HG02759 (cell line): ENCODE data around the gene THBS1.

ENCODE experiments used
- ATAC-seq: cut with Tn5 transposase; IDR thresholded peaks from one replicate; pipeline ENCODE4 v1.9.1; 2021; ENCODE audit warnings: mild to moderate bottlenecking, moderate library complexity; ENCODE audit not compliant: unreplicated experiment

THBS1 gene

DNA sequence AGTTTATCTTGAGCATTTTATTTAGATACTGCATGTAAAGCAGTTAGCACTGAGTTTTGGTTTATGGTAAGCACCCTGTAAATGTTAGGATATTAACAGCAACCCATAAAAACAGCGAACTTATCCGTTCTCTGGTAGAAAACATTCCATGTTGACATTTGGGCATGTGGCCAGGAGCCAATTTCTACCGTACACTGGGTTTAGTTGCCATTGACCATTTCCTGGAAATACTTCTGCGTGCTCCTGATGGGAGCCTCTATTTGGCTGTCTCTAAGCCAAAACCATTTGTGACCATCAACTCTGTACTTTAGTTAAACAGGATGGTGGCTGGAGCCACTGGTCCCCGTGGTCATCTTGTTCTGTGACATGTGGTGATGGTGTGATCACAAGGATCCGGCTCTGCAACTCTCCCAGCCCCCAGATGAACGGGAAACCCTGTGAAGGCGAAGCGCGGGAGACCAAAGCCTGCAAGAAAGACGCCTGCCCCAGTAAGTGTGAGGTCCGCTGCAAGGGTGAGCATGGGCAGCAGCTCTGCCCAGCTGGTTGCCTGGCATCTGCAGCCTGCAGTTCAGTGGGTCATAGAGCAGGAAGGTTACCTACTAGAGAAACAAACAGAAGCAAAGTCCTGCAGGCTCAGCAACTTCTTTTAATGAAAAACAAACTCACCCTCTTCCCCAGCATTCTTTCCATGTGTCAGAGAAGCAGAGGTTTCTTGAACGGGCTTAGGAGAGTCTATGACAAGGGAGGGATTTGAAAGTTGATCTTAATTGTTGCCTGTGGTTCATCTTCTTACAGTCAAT is 7.1 kb downstream of the THBS1 start:
- ATAC-seq = no peak

DNA sequence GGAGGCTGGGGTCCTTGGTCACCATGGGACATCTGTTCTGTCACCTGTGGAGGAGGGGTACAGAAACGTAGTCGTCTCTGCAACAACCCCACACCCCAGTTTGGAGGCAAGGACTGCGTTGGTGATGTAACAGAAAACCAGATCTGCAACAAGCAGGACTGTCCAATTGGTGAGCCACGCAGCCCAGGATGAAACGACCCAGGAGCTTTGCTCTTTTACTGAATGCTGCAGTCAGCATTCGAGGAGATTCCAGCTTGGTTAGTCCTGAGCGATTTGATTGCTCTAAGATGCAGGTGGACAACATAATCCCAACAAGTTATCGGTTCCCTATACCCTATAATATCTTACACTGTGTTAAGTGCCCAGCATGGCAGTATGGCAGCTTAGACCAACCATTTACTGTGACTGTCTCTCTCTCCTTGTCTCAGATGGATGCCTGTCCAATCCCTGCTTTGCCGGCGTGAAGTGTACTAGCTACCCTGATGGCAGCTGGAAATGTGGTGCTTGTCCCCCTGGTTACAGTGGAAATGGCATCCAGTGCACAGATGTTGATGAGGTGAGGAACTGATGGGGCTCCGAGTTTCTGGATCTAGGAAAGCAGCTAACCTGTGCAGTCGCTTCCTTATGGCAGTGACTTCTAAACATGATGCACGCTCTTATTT is 7.8 kb downstream of the THBS1 start:
- ATAC-seq = no peak

DNA sequence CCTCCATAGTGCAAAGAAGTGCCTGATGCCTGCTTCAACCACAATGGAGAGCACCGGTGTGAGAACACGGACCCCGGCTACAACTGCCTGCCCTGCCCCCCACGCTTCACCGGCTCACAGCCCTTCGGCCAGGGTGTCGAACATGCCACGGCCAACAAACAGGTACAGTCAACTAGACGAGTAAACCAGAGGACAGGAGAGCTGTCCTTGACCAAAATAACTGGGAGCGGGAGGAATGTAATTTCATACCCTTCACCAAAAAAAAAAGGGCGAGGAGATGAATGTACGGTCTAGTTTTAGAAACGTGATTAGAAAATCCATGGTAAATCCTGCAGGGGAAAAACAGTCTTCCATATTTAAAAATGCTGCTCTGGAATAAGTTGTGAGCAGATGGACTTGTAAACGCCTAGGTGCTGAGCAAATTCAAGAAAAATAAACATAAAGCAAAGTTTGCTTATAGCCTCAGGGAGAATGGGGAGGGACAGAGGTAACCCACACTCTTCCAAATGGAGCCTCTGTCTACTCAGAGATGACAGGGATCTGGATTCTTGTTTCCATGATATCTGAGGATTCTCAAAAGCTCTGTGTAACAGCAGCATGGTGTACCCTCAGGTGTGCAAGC is 8.4 kb downstream of the THBS1 start:
- no peak for ATAC-seq

DNA sequence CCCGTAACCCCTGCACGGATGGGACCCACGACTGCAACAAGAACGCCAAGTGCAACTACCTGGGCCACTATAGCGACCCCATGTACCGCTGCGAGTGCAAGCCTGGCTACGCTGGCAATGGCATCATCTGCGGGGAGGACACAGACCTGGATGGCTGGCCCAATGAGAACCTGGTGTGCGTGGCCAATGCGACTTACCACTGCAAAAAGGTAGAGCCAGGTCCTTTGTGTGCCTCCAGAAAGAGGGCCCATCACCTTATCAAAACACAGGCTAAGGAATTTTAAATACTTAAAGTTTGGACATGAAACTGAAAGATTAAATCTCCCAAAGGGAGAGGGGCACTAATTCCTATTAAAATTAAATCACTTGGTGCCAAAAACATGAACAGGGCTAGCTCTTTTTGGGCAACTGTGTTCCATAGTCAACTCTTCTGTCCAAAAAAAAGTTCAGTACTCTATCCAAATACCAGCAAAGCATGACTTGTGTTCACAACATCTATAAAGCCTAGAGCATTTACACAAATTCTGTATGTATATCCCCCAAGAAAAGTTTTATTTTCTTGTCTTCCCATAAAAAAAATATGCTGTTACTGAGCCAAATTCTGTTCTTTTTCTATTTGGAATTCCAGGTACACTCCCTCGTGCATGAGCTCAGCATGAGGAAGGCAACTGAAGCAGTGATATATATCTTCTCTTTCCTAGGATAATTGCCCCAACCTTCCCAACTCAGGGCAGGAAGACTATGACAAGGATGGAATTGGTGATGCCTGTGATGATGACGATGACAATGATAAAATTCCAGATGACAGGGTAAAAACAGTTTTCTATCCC is 9.2 kb downstream of the THBS1 start:
- no peak for ATAC-seq

DNA sequence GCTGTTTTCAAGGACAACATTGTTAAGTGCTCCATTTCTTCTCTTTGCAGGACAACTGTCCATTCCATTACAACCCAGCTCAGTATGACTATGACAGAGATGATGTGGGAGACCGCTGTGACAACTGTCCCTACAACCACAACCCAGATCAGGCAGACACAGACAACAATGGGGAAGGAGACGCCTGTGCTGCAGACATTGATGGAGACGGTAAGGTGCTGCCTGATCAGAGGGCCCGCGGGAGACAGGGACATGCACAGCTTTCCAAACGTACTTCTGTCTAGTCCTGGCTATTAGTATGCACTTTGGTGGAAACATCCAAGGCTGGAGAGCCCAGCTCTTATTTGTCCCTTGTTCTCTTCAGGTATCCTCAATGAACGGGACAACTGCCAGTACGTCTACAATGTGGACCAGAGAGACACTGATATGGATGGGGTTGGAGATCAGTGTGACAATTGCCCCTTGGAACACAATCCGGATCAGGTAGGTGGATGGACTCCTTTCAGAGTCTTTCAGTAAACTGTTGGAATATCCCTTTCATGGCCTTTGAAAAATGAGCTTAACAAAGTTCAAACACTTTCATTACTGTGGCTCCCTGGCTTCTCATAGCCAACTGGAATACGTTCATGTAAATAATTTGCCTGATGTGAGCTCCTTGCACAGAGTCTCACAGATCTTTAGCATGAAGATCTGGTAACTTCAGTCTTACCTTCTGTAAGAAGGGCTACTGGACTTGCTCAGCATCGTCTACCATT is 10.4 kb downstream of the THBS1 start:
- ATAC-seq = no peak

DNA sequence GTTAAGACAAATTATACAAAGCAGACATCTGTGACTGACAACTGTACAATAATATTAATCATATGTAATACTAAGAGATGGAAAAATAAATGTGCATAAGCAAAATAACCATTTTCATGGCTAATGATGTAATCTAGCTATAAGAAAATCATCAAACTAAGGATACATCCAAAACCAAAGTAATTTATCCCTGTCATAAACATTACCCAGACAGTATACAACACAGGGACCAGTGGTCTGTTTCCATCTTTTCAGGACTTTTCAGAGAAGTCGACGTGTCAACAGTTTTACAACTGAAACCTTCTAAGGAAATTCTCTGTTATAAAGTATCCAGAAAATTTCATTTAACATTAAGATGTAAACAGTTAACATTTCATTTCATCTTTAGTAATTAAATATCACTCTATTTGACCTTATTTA is 11.0 kb downstream of the THBS1 start:
- no peak for ATAC-seq

DNA sequence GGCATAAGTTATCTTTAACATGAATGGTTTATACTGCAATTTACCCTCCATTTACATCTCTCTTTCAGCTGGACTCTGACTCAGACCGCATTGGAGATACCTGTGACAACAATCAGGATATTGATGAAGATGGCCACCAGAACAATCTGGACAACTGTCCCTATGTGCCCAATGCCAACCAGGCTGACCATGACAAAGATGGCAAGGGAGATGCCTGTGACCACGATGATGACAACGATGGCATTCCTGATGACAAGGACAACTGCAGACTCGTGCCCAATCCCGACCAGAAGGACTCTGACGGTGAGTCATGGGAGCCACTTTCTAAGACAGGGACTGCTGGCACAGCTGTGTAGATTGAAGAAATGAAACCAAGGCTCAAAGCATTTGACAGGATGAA is 11.6 kb downstream of the THBS1 start:
- ATAC-seq = no peak

DNA sequence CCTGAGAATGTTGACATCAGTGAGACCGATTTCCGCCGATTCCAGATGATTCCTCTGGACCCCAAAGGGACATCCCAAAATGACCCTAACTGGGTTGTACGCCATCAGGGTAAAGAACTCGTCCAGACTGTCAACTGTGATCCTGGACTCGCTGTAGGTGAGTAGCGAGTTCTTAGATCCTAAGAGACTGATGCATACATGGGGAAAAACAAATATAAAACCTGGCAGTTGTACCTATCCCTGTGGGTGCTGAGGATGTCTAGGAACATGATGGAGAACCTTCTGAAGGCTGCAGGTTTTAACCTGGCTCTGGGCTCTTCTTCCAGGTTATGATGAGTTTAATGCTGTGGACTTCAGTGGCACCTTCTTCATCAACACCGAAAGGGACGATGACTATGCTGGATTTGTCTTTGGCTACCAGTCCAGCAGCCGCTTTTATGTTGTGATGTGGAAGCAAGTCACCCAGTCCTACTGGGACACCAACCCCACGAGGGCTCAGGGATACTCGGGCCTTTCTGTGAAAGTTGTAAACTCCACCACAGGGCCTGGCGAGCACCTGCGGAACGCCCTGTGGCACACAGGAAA is 12.3 kb downstream of the THBS1 start:
- no peak for ATAC-seq

DNA sequence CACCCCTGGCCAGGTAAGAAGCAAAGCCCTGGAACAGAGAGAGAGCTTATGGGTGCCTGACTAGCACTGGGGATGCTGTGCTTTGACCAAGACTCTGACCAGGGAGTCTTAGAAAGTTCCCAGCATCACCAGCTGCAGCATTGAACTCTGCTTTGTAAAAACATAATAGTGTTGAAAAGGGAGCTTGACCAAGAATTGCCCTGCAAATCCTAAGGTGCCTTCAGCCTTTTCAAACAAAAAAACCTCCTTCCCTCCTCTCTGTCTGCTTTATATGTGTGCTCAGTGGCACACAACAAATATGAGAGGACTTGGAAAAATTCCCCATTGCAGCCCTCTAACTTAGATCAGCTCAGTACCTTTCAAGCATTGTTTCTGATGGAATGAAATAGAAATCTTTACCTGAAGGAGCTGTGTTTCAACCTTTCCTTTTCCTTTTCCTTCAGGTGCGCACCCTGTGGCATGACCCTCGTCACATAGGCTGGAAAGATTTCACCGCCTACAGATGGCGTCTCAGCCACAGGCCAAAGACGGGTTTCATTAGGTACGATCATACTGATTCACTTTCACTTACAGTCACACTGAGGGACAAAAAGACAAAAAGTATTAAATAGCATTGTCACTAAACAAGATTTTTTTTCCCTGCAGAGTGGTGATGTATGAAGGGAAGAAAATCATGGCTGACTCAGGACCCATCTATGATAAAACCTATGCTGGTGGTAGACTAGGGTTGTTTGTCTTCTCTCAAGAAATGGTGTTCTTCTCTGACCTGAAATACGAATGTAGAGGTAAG is 13.0 kb downstream of the THBS1 start:
- ATAC-seq = no peak

DNA sequence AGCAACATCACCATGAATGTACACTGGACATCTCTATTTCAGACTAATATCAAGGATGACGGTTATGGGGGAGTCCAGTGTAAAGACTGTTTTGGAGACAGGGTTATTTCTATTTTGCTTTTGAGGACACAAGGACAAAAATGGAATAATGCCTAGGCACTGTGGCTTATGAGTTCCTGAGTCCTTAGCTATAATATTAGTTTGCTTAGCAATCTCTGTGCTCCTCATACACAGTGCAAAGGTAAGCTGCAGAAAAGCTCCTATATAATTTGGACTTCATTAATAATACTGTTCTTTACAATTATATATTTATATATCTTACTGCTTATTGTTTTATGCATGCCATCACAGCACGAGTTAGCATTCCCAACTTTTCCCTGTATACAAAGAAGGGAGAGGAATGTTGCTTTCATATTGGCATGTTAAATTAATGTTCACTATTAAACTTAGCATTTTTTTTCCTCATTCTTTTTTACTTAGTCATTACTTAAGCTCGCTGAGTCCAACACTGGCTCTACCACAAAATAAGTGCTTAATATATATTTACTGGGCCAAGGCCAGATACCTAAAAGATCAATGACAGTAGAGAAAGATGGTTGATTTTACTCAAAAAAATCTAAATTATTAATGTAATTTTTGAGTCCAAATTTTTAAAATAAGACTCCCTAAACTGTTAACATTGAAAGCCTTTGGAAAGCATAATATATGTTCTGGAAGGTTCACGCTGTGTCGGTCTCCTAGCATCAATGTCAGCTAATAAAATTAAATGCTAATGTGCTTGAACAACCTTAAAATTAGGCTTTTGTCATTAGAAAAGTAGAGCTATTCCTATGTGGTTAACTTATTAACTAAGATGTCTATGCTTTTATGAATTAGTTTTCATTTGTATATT is 13.8 kb downstream of the THBS1 start:
- no peak for ATAC-seq

DNA sequence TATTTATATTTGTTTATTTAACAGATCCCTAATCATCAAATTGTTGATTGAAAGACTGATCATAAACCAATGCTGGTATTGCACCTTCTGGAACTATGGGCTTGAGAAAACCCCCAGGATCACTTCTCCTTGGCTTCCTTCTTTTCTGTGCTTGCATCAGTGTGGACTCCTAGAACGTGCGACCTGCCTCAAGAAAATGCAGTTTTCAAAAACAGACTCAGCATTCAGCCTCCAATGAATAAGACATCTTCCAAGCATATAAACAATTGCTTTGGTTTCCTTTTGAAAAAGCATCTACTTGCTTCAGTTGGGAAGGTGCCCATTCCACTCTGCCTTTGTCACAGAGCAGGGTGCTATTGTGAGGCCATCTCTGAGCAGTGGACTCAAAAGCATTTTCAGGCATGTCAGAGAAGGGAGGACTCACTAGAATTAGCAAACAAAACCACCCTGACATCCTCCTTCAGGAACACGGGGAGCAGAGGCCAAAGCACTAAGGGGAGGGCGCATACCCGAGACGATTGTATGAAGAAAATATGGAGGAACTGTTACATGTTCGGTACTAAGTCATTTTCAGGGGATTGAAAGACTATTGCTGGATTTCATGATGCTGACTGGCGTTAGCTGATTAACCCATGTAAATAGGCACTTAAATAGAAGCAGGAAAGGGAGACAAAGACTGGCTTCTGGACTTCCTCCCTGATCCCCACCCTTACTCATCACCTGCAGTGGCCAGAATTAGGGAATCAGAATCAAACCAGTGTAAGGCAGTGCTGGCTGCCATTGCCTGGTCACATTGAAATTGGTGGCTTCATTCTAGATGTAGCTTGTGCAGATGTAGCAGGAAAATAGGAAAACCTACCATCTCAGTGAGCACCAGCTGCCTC is 14.7 kb downstream of the THBS1 start:
- ATAC-seq = no peak

DNA sequence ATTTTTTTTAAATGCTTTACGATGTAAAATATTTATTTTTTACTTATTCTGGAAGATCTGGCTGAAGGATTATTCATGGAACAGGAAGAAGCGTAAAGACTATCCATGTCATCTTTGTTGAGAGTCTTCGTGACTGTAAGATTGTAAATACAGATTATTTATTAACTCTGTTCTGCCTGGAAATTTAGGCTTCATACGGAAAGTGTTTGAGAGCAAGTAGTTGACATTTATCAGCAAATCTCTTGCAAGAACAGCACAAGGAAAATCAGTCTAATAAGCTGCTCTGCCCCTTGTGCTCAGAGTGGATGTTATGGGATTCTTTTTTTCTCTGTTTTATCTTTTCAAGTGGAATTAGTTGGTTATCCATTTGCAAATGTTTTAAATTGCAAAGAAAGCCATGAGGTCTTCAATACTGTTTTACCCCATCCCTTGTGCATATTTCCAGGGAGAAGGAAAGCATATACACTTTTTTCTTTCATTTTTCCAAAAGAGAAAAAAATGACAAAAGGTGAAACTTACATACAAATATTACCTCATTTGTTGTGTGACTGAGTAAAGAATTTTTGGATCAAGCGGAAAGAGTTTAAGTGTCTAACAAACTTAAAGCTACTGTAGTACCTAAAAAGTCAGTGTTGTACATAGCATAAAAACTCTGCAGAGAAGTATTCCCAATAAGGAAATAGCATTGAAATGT is 15.6 kb downstream of the THBS1 start:
- ATAC-seq = no peak

DNA sequence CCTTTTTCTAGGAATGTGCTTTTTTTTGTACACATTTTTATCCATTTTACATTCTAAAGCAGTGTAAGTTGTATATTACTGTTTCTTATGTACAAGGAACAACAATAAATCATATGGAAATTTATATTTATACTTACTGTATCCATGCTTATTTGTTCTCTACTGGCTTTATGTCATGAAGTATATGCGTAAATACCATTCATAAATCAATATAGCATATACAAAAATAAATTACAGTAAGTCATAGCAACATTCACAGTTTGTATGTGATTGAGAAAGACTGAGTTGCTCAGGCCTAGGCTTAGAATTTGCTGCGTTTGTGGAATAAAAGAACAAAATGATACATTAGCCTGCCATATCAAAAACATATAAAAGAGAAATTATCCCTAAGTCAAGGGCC is 16.5 kb downstream of the THBS1 start:
- ATAC-seq = no peak

DNA sequence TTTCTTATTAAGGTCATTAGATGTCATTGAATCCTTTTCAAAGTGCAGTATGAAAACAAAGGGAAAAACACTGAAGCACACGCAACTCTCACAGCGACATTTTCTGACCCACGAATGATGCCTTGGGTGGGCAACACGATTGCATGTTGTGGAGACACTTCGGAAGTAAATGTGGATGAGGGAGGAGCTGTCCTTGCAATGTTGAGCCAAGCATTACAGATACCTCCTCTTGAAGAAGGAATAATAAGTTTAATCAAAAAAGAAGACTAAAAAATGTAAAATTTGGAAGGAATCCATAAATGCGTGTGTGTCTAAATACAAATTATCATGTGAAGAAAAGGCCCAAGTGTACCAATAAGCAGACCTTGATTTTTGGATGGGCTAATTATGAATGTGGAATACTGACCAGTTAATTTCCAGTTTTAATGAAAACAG is 16.9 kb downstream of the THBS1 start:
- no peak for ATAC-seq

DNA sequence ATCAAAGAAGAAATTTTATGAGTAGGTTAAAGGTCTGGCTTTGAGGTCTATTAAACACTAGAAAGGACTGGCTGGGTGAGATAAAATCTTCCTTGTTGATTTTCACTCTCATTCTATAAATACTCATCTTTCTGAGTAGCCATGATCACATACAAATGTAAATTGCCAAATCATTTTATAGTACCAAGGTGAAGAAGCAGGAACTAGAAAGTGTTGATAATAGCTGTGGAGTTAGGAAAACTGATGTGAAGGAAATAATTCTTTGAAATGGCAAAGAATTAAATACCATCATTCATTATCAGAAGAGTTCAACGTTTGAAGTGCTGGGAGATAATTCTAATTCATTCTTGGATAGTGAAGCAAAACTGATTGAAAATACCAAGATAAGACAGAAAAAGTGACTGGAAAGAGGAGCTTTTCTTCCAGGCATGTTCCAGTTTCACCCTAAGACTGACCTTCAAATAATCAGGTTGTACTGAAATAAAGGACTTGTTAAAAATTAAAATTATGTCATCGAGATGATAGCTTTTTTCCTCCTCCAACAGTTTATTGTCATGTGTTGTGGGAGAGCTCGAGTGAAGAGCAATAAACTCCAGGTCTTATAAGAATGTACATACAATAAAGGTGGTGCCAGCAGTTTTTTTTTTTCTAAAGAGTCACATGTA is 17.4 kb downstream of the THBS1 start:
- ATAC-seq = no peak
